Epithelial cell of umbilical artery (primary cell): ENCODE results near the gene SYT15B. TPM values are rescaled to one million over a fixed set of nuclear protein-coding genes. Genes with fewer than 3 reads are reported as not detected.

ENCODE experiments used
- total RNA-seq: library from RNA; depleted of rRNA; stranded (reverse); fragments of >200 nt; gene quantifications from 2 replicates; pipeline ENCODE4 v1.2.3, GENCODE V29; 2014

Gene SYT15B
- total RNA-seq, result not detected in 2 replicates

DNA sequence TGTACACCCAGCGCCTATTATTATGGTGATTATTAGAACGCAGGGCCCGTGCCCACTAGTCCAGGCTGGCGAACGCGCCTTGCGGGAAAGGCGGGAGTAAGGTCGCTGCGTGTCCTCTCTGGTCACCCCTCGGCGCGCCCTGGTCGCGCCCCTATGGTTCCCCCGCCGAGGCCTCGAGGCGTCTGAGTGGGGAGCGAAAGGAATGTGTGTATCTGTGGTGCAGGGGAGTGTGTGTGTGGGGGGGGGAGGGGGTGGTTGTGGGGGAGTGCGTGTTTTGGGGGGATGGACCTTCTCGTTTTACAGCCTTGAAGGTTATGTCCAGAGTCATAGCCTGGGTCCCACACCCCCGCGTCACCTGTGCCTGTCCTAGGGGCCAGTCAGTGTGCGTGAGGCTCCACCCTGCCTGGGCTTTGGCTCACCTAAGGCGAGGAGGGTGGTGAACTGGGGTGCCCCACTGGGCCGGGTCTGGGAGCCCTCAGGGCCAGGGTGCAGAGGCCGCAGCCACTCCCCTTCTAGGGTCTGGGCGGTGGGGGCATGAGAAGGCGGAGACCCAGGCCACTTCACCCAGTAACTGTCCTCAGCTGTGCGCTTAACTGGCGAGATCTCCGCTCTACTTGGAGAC is at the start of gene SYT15B:
TSS of gene SYT15B (minus strand) at position 39 of the 622 bp plus-strand sequence. CDS start 952 bp downstream, outside the sequence.

Other genes starting within 250 kb of the SYT15B start
- gene AGAP9, start 240.0 kb downstream of the SYT15B start, total RNA-seq, result 0.91 and 1.6 TPM in 2 replicates
- gene NPY4R2, start 155.1 kb upstream of the SYT15B start, total RNA-seq, result not detected in 2 replicates
- not detected in 2 replicates for gene FAM25C, start 236.2 kb upstream of the SYT15B start, total RNA-seq